ENCODE results near the gene RNF115.
"Not testable (repeated sequence)": the region's sequence is repeated elsewhere in the genome, so short reads cannot be mapped to it uniquely, and the experiment has no call there.

Gene RNF115

DNA sequence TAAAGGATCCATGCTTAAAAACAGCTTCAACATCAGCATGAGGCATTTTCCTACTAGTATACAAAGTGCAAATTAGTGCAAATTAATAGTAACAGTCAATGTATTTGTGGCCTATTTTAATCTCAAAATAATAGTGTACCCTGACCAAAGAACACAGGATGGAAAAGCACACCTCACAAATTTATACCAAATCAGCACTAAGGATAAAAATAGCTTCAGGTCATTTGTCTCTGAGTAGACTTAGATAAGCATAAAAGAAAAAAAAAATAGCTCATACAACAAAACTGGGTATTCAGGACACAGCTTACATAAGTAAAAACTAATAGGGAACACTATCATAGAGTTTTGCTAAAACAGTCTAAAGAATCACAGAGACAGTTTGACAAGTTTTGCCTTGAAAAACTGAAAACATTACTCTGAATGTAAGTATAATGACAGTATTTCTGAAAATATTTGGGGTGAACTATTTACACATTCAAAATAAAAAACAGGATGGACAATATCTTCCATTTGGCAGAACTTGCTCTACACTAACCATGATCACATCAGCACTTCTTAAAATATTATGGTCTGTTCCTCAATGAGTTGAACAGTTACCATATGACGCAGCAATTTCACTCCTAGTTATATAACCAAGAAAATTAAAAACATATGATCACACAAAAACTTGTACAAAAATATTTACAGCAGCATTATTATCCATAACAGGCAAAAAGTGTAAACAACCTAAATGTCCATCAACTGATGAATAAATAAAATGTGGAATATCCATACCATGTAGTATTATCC, 46.3 kb downstream of the RNF115 start:
- no peak for DNase-seq (ENCODE audit: low read depth)

DNA sequence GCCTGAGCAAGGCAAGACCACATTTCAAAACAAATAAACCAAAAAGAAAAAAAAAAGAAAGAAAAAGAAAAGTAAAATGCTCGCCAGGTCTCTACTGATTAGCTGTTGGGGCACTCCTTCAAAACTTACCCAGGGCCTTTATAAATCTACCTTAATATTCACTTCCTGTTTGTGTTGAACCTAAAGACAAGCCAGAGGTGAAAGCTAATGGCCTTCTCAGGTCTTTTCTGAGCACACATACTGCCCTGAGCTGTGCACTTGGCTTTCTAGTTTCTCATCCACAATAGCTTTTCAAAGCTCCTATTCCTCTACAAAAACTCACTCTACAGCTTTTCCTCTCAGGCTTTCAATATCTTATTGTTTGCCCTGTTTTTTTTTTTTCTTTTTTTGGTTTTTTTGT, 50.5 kb downstream of the RNF115 start:
- DNase-seq (ENCODE audit: low read depth), result no peak

DNA sequence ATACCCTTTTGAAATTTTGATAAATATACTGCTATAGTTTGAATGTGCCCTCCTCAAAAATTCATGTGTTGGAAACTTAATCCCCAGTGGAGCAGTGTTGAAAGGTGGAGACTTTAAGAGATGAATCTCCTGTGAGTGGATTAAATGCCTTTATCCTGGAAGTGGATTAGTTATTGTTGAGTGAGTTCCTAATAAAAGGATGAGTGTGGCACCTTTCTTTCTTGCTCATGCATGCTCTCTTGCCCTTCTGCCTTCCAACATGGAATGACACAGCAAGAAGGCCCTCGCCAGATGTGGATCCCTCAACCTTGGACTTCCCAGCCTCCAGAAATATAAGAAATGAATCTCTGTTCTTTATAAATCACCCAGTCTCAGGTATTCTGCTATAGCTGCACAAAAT, 52.8 kb downstream of the RNF115 start:
- DNase-seq (ENCODE audit: low read depth), result no peak

DNA sequence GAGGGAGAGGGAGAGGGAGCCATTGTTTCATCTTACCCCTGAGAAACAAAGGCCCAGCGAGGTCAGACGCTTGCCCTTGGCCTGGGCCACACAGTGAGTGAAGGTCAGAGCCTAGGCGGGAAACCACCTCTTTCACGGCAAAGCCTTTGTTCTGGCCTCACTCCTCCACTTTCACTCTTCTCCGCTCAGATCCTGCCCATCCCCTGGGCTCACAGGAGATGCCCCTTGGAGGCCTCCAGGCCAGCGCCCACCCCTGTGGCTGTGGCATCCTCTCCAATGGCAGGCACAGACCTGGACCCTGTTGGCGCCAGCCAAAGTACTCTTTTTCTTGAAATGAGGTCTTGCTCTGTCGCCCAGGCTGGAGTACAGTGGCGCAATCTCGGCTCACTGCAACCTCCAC, 55.9 kb downstream of the RNF115 start:
- DNase-seq (ENCODE audit: low read depth), result not testable (repeated sequence)

DNA sequence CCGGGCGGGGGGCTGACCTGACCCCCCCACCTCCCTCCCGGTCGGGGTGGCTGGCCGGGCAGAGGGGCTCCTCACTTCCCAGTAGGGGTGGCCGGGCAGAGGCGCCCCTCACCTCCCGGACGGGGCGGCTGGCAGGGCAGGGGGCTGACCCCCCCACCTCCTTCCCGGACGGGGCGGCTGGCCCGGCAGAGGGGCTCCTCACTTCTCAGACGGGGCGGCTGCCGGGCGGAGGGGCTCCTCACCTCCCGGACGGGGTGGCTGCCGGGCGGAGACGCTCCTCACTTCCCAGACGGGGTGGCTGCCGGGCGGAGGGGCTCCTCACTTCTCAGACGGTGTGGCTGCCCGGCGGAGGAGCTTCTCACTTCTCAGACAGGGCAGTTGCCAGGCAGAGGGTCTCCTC, 57.0 kb downstream of the RNF115 start:
- DNase-seq (ENCODE audit: low read depth), result not testable (repeated sequence)

DNA sequence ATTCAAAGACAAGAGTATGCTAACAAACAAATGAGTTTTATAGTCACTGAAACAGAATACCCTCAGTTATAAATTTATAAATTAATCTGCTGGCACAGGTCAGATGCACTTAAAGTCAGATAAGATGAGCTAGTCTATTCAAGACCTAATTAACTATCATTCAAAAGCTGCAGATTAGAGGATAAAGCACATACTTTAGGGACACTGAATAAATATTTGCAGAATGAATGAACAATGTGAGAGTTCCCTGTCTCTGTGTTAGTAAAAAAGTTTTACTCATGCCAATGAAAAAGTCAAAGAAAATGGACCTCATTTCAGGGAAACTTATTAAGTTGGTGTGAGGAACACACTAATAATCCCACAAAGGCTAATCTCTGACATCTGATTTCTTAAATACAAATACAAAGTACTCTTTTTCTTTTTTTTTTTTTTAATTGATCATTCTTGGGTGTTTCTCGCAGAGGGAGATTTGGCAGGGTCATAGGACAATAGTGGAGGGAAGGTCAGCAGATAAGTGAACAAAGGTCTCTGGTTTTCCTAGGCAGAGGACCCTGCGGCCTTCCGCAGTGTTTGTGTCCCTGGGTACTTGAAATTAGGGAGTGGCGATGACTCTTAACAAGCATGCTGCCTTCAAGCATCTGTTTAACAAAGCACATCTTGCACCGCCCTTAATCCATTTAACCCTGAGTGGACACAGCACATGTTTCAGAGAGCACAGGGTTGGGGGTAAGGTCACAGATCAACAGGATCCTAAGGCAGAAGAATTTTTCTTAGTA, 58.1 kb downstream of the RNF115 start:
- not testable (repeated sequence) for DNase-seq (ENCODE audit: low read depth)

DNA sequence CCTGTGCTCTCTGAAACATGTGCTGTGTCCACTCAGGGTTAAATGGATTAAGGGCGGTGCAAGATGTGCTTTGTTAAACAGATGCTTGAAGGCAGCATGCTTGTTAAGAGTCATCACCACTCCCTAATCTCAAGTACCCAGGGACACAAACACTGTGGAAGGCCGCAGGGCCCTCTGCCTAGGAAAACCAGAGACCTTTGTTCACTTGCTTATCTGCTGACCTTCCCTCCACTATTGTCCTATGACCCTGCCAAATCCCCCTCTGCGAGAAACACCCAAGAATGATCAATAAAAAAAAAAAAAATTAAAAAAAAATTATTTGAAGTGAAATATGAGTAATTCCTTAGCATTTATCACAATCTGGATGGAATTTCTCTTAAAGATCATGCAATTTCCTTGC, 58.8 kb downstream of the RNF115 start:
- not testable (repeated sequence) for DNase-seq (ENCODE audit: low read depth)

DNA sequence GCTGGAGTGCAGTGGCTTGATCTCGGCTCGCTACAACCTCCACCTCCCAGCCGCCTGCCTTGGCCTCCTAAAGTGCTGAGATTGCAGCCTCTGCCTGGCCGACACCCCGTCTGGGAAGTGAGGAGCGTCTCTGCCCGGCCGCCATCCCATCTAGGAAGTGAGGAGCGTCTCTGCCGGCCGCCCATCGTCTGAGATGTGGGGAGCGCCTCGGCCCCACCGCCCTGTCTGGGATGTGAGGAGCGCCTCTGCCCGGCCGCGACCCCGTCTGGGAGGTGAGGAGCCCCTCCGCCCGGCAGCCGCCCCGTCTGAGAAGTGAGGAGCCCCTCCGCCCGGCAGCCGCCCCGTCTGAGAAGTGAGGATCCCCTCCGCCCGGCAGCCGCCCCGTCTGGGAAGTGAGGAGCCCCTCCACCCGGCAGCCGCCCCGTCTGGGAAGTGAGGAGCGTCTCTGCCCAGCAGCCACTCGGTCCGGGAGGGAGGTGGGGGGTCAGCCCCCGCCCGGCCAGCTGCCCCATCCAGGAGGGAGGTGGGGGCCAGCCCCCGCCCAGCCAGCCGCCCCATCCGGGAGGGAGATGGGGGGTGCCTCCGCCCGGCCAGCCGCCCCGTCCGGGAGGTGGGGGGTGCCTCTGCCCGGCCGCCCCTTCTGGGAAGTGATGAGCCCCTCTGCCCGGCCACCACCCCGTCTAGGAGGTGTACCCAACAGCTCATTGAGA, 59.5 kb downstream of the RNF115 start:
- DNase-seq (ENCODE audit: low read depth), result not testable (repeated sequence)

DNA sequence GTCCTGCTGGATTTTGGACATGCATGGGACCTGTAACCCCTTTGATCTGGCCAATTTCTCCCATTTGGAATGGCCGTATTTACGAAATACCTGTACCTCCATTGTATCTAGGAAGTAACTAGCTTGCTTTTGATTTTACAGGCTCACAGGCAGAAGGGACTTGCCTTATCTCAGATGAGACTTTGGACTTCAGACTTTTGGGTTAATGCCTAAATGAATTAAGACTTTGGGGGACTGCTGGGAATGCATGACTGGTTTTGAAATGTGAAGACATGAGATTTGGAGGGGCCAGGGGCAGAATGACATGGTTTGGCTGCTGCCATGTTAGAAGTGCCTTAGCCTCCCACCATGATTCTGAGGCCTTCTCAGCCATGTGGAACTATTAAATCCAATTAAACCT, 61.9 kb downstream of the RNF115 start:
- not testable (repeated sequence) for DNase-seq (ENCODE audit: low read depth)

DNA sequence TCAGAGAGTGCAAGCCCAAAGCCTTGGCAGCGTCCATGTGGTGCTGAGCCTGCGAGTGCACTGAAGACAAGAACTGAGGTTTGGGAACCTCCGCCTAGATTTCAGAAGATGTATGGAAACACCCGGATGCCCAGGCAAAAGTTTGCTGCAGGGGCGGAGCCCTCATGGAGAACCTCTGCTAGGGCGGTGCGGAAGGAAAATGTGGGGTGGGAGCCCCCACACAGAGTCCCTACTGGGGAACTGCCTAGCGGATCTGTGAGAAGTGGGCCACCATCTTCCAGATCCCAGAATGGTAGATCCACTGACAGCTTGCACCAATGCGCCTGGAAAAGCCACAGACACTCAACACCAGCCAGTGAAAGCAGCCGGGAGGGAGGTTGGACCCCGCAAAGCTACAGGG, 62.4 kb downstream of the RNF115 start:
- DNase-seq (ENCODE audit: low read depth), result not testable (repeated sequence)

DNA sequence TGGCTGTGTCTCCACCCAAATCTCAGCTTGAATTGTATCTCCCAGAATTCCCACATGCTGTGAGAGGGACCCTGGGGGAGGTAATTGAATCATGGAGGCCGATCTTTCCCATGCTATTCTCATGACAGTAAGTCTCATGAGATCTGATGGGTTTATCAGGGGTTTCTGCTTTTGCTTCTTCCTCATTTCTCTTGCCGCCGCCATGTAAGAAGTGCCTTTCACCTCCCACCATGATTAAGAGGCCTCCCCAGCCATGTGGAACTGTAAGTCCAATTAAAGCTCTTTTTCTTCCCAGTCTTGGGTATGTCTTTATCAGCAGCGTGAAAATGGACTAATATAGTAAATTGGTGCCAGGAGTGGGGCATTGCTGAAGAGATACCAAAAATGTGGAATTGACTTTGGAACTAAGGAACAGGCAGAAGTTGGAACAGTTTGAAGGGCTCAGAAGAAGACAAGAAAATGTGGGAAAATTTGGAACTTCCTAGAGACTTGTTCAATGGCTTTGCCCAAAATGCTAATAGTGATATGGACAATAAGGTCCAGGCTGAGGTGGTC, 63.4 kb downstream of the RNF115 start:
- DNase-seq (ENCODE audit: low read depth), result not testable (repeated sequence)

DNA sequence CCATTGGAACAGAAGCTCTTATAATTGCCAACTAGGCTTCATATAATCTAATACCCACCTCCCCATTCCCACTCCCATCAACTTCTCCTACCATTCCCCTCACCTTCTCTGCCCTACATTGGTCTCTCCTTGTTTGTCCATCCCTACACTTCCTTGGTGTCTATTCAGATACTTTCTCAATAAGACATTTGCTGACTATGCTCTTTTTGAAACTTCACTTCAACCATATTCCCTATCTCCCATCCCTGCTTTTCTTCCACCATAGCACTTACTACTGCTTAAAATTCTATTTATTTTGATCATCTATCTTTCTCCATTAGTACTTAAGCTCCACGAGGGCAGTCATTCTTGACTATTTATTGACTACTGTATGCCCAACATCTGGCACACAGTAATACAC, 64.2 kb downstream of the RNF115 start:
- no peak for DNase-seq (ENCODE audit: low read depth)

DNA sequence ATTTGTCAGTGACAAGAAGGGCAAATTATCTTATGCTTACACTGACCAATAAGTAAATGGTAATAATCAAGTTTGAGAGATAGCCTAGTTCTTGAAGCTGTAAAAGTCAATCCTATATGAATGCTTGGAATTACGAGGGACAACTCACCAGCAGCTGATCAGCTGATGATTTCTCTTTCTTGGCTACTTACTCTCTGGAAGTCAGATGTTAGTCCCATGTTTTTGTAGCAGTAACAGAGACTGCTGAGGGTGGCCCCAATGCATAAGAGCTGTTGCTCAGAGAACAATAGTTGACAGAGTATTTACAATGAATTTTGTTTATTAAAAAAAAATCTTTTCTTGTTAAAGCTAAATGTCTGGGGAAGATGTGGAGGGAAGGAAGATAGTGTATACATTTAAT, 65.3 kb downstream of the RNF115 start:
- no peak for DNase-seq (ENCODE audit: low read depth)

DNA sequence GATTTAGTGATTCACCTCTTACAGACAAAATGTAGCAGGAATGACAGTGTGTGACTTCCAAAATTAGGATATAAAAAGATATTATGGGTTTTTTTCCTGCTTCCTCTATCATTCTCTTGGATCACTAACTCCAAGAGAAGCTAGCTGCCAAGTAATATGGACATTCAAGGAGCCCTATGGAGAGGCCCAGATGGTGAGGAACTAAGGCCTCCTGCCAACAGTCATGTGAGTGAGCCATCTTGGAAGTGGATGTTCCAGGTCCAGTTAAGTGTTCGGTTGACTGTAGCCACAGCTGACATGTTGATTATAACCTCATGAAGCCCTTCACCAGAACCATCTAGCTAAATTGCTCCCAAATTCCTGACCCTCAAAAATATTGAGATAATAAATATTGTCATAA, 65.8 kb downstream of the RNF115 start:
- DNase-seq (ENCODE audit: low read depth), result no peak

DNA sequence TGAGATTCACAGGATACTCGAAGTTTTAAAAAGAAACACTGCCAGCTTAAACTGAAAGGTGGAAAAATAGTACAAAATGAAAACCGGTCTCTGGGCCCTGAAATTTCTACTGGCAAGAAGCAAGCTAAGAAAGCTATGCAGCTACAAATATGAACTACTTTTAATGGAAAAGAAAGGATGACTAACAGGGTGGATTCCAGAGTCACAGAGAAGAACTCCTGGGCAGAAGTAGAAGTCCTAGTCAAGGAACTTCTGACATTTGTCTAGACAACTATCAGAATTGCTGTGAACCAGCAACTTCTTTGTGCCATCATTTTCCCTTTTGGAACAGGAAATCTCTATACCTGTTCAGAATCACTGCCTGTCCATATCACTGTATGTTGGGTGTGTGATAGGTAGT, 66.5 kb downstream of the RNF115 start:
- DNase-seq (ENCODE audit: low read depth), result no peak

DNA sequence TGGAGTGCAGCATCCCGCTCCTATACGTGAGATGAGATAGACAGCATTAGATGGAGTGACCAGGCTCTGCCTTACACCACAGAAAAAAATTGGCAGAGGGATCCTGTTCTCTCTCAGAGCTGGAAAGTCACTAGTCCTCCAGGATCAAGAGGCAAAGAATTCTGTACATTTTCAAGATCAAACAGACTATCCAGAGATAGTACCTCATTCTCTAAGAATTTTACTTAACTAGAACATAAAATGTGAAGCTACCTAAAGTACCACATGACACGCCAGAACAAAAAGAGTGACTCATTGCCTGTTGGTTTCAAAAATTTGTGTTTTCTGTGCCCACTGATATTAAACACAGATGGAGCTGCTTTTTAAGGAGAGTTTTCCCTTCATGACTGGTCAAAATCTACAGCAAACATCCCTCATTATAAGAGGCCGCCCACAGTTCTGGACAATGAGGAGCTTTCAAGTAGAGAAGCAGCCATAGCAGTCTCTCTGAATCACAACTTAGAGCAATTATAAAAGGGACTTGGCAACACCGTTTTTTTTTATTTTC, 72.3 kb downstream of the RNF115 start:
- peak; percentile 80 for DNase-seq (ENCODE audit: low read depth)

DNA sequence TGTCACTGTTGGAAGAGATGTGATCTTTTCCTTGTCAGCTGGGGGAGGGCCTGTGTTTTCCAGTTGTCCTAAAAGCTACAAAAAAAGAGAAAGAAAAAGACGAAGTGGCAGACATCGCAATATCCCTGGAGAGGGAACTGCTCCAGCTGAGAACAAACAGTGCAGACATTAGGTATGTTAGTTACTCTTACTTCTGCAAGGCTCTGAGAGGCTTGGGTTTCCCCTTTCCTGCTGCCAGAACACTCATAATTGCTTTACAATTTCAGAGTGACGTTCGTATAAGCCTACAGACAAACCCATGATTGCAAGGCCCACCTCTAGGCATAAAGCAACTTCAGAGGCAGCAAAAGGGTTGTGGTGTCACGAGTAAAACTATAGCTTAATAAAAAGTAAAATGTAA, 73.5 kb downstream of the RNF115 start:
- DNase-seq (ENCODE audit: low read depth), result no peak

DNA sequence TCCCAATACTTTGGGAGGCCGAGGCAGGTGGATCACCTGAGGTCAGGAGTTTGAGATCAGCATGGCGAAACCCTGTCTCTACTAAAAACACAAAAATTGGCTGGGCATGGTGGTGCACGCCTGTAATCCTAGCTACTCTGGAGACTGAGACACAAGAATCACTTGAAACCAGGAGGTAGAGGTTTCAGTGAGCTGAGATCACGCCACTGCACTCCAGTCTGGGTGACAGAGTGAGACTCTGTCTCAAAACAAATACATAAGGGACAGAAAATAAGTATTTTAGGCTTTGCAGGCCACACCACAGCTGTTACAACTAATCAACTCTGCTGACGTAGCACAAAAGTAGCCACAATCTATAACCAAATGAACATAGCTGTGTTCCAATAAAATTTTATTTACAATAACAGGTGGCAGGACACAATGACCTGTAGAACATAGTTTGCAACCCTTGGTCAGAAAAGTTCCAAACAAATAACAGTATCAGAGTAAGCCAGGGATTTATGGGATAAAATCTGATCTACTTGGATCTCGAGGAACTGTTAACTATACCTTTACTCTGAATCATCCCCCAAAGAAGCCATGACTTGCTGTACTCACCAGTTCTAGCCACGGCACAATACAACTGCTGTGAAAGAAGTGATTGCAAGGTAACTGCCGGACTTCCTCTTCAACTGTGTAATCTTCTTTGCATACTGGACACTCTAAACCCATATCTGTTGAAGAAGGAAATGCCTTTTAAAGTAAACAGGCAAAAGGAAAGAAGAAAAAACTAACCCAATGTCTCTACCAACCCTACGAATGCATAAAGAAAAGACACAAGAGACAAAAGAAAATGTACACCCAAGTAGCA, 76.3 kb downstream of the RNF115 start:
- DNase-seq (ENCODE audit: low read depth), result no peak

DNA sequence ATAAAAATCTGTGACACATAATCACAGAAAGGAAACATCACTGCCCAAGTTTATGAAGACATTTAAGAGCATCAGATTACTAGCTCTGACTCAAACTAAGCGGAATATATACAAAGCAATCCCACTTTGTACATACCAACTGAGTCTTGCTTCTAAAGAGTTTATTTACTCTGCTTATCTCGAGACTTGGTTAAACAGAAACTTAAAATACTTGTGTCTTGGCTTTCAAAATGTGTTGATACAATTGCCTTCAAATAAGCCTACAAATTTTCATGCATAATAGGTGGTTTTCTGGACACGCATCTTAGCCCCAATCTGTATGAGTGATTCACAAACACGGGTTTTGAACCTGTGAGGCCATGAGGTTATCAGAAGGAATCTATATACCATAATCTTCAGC, 83.6 kb downstream of the RNF115 start:
- peak; percentile 85 for DNase-seq (ENCODE audit: low read depth)

DNA sequence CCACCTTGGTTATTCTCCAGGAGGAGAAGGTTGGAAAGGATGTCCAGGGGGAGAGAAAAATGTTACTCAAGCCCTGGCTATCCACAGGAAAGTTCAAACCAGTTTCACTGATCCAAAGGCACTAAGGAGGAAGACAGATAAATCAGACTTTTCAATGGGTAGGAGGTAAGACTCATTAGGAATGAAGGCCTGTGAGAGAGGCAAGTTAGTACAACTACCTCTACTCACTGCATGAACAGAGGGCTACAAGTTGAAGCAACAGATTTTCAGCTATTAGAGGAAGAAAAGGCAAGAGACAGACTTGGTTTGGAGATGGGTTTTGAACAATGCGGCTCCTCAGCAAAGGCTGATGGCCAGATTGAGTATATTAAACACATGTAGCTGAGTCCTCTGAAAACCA, 87.7 kb downstream of the RNF115 start:
- DNase-seq (ENCODE audit: low read depth), result no peak

DNA sequence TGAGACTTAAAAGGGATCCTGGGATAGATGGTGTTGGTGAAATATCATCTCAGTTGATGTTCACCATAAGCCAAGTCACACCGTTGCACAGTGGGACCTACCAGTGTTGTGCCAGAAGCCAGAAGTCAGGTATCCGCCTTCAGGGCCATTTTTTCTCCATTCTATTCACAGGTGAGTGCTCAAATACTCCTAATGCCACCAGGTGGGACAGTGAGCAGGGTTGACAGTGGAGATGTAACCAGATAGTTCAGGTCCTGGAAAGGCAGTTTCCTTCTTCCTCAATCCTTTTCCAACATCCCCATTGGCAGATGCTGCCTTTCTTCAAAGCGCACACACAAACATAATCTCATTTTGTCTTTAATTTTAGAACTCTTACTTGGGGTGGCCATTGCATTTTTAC, 93.0 kb downstream of the RNF115 start:
- DNase-seq (ENCODE audit: low read depth), result no peak

Measured in amniotic epithelial cell (primary cell).